Pancreas (tissue), 10 donors: Measurements from ENCODE around the gene NAV3. TPM values are rescaled to one million over a fixed set of nuclear protein-coding genes. Genes with fewer than 3 reads are reported as not detected.

Source experiments
- ATAC-seq, 4 donors: fragments of 200-7000 bp; cut with Tn5 transposase; one replicate each; pipeline versions ENCODE4 v1.8.0 to v1.9.1; 2020; ENCODE audit warnings: mild to moderate bottlenecking in 4 of 4, moderate library complexity in 4 of 4
- DNase-seq, 6 donors: peaks; one replicate each; pipeline ENCODE4 v3.0.0-alpha.2; 2020
- FAIRE-seq: peaks from 2 replicates; lab custom pipeline; 2012; peaks lifted over from hg19 to GRCh38; lab: Jason Lieb, UNC
- H3K27ac ChIP-seq, 4 donors: fragments of 200-600 bp; sonication (generic); 1 replicate in 3 of 4; 2 replicates in 1 of 4; pipeline versions ENCODE4 v1.5.0 to v1.8.0; 2020
- H3K27me3 ChIP-seq, 4 donors: fragments of 200-600 bp; one replicate each; pipeline ENCODE4 v1.8.0; 2021
- H3K36me3 ChIP-seq, 3 donors: fragments of 200-600 bp; sonication (generic) in 1 of 3; one replicate each; pipeline versions ENCODE4 v1.5.0 to v1.8.0; 2020 to 2021
- H3K4me1 ChIP-seq, 3 donors: fragments of 200-600 bp; one replicate each; pipeline ENCODE4 v1.8.0; 2021
- H3K4me3 ChIP-seq, 4 donors: fragments of 200-600 bp; sonication (generic) in 2 of 4; one replicate each; pipeline versions ENCODE4 v1.5.0 to v1.8.0; 2020 to 2021
- H3K9me3 ChIP-seq, 4 donors: fragments of 200-600 bp; one replicate each; pipeline ENCODE4 v1.8.0; 2021
- WGBS, 2 donors: extraction: QIAGEN DNeasy Blood & Tissue Kit; methylation state at CpG; one replicate each; pipeline ENCODE4 v1.1.7; 2013; 5-methylcytosine and 5-hydroxymethylcytosine counted together
- intact Hi-C, 3 donors: fragments of 100-400 bp; cut with DNase I; formaldehyde crosslinking; loops; one replicate each; pipeline versions ENCODE4 v1.11.1 to v1.14.2; 2022
- polyA plus RNA-seq, 2 donors: library from polyadenylated mRNA; stranded (reverse); fragments of 200-250 nt; gene quantifications; one replicate each; pipeline ENCODE4 v1.2.3, GENCODE V29; 2013
- total RNA-seq, 6 donors: library from RNA; stranded (reverse); fragmentation: NEBNext Ultra II Directional in 4 of 6; extraction: Animal tissue kit (Norgen Biotek cat#: 25700) in 4 of 6; gene quantifications; one replicate each; pipeline versions ENCODE4 v1.2.1 to v1.2.4, GENCODE V29; 2021 to 2023
- TF ChIP-seq, protein P1 (sequence below), 4 donors: fragments of 200-600 bp; sonication (generic) in 3 of 4; IDR thresholded peaks; one replicate each; pipeline versions ENCODE4 v1.5.0 to v1.8.0; 2021; ENCODE audit warnings: antibody characterized with exemption in 4 of 4
- donor health status: healthy with polysubstance abuse.
- donor health status: DM: no; HTN: no; CAD: no; lungs with moderate emphysema.
- donor health status: DM: no; HTN: no; CAD: no.
- donor health status: control.
- donor health status: control.
- donor health status: Bipolar disorder and iron deficiency.
- donor health status: DM: yes; HTN: yes; CAD: no.
- donor health status: DM: no; HTN: no; CAD: no.
- donor health status: DM: no; HTN: no; CAD: no.
- donor health status: DM: yes; HTN: yes; CAD: no.

The NAV3 gene
- total and polyA plus RNA-seq, 8 donors, result 0.46 to 3.7 (median 0.68) TPM

DNA sequence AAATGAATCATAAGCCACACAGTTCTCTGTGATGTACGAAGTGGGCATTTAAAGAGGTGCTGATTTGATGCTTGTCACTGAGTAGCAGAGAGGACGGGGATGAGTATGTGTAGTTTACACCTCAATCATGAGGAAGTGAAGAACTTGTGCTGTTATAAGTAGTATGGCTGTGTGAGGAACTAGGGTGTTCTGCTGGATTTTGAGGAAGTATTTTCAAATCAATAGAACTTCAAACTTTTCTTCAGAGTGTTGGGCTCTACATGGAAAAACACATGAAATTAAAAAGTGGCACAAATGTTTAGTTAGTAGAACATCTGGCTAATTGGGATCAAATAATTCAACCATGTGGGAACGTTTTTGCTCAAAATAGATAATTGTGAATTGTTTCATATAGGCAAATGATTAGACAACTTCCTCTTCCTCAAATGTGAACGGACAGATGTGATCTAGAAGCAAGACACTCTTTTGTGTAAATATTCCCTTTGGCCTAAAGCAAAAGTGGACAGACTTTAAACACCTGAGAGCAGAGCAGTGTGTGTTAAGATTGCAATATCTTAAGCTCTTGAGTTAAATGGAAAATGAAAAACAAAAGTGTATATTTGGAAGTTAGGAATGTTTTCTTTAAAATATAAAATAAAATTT lies 168.5 kb downstream of the NAV3 start:
- ATAC-seq, result peak in 1 of 4 donors; percentile 22
- TF ChIP-seq, protein P1, sequence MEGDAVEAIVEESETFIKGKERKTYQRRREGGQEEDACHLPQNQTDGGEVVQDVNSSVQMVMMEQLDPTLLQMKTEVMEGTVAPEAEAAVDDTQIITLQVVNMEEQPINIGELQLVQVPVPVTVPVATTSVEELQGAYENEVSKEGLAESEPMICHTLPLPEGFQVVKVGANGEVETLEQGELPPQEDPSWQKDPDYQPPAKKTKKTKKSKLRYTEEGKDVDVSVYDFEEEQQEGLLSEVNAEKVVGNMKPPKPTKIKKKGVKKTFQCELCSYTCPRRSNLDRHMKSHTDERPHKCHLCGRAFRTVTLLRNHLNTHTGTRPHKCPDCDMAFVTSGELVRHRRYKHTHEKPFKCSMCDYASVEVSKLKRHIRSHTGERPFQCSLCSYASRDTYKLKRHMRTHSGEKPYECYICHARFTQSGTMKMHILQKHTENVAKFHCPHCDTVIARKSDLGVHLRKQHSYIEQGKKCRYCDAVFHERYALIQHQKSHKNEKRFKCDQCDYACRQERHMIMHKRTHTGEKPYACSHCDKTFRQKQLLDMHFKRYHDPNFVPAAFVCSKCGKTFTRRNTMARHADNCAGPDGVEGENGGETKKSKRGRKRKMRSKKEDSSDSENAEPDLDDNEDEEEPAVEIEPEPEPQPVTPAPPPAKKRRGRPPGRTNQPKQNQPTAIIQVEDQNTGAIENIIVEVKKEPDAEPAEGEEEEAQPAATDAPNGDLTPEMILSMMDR (IDR thresholded peaks at IDR 0.05), result no peak

DNA sequence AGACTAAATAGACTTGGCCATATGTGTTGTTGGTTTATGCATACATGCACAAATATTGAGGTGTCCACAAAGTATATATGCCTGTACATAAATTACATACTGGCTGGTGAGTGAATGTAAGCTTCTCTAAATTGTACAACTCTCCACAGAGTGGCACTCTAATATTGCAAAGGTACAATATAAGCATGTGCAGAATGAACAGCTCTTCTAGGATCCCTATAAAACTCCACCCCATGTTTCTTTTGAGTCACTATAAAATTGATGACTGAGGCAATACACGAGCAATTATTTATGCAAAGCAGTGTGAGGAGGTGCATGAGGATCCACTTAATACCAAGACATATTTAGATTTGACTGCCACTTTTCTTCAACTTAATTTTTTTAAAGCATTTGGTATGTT lies 172.2 kb downstream of the NAV3 start:
- intact Hi-C loops, result no loop called here
- no peaks in the 10 kb centered on the region for H3K9me3 ChIP-seq
- FAIRE-seq (no peak), ATAC-seq (peak in 1 of 4 donors; percentile 64), DNase-seq (no peak)
- H3K27ac ChIP-seq, result no peak overlapping the region
- 20 to 26% methylated on average over 1 of the region's 1 CpG for WGBS, 2 donors
- no peaks in the 10 kb centered on the region for H3K27me3 ChIP-seq
- no peak overlapping the region for H3K4me3 ChIP-seq
- no peaks in the 10 kb centered on the region for H3K36me3 ChIP-seq
- H3K4me1 ChIP-seq, result no peaks in the 10 kb centered on the region
- TF ChIP-seq, protein P1 (IDR thresholded peaks at IDR 0.05), result no peak

More for the DNA sequence above, 168.5 kb downstream of the NAV3 start:
- no peaks in the 10 kb centered on the region for H3K36me3 ChIP-seq
- H3K27ac ChIP-seq, result no peak overlapping the region
- no peaks in the 10 kb centered on the region for H3K4me1 ChIP-seq
- 45 to 60% methylated on average over 4 of the region's 4 CpGs for WGBS, 2 donors
- DNase-seq, result no peak
- H3K9me3 ChIP-seq, result no peaks in the 10 kb centered on the region
- no peaks in the 10 kb centered on the region for H3K27me3 ChIP-seq
- no peak overlapping the region for H3K4me3 ChIP-seq
- no peak for FAIRE-seq
- intact Hi-C loops, result no loop called here

DNA sequence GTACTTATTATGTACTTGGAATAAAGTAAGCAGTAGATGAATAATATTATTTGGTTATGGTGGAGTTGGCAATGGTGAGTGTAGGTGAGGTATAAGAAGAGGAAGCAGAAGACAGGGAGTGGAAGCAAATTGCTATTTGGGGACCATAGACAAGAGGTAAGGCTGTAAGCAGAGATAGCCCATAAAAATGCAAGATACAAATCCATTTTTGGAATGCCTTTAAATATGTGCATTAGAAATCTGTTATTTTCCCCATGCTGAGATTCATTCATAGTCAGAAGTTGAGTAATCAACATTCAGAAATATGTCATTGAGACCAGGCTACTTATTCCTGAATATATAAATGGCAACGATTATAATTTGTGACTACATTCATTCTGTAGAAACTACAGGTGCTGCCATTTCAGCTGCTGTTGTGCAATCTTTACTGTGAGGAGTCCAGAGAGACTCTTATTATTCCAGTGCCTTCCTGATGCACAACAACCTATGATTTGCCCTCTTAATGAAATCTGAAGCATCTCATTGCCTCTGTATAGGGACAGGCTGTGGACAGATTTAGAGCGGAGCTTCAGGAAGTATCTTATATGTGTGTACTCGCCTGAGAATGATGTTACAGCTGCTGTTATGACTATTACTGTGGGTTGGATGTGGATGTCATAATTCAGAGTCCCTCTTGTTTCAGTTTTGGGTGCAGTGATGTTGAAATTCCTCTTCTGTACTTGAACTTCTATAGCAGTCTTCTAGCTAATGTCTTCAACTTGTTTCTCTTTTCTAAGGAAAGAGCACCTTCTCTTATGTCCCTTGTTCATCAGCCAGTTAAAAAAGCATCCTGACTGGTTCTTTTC lies 173.8 kb downstream of the NAV3 start:
- no peak for DNase-seq
- Histone ChIP-seq H3K36me3 (no peaks in the 10 kb centered on the region), H3K4me1 (no peaks in the 10 kb centered on the region), H3K27me3 (no peaks in the 10 kb centered on the region), H3K27ac (no peak overlapping the region), H3K4me3 (no peak overlapping the region), H3K9me3 (no peaks in the 10 kb centered on the region)
- TF ChIP-seq, protein P1 (IDR thresholded peaks at IDR 0.05), result no peak
- intact Hi-C loops, result no loop called here
- WGBS, 2 donors, result 55 to 66% methylated on average over 3 of the region's 3 CpGs
- no peak for FAIRE-seq
- no peak for ATAC-seq

DNA sequence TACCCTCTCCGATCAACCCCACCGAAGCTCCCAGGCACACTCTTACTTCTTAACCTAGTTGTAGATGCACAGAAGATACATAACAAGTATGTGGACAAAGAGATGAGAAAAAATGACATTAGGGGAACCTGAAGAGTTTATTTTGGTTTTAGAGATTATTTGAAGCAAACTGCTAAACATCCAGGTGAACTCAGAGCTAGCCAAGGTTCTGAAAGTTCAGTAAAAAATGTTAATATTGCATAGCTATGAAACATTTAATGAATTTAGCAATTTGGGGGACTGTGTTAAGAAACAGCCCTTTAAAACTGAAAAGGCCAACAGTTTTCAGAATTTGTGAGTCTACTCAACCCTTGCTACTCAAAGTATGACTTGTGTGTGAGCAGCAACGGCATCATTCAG lies 174.4 kb downstream of the NAV3 start:
- ATAC-seq (no peak), FAIRE-seq (no peak), DNase-seq (no peak)
- H3K9me3 ChIP-seq, result no peaks in the 10 kb centered on the region
- H3K4me3 ChIP-seq, result no peak overlapping the region
- 74 to 90% methylated on average over 3 of the region's 3 CpGs for WGBS, 2 donors
- H3K27me3 ChIP-seq, result no peaks in the 10 kb centered on the region
- TF ChIP-seq, protein P1 (IDR thresholded peaks at IDR 0.05), result no peak
- H3K4me1 ChIP-seq, result no peaks in the 10 kb centered on the region
- intact Hi-C loops, result no loop called here
- H3K27ac ChIP-seq, result no peak overlapping the region
- H3K36me3 ChIP-seq, result no peaks in the 10 kb centered on the region

DNA sequence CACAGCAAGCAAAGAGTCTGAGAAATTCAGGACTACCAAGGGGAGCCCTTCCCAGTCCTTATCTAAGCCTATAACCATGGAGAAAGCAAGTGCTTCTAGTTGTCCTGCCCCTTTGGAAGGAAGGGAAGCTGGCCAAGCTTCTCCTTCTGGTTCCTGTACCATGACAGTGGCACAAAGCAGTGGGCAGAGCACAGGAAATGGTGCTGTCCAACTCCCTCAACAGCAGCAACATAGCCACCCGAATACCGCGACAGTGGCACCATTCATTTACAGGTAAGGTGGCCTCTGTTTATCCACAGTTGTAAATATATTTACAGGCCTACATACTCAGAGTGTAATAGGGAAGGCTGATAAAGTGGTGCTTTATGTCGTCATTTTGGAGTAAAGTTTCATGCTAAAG lies 176.5 kb downstream of the NAV3 start:
- FAIRE-seq, result no peak
- H3K36me3 ChIP-seq, result no peaks in the 10 kb centered on the region
- H3K9me3 ChIP-seq, result no peaks in the 10 kb centered on the region
- DNase-seq, result no peak
- 81 to 85% methylated on average over 4 of the region's 4 CpGs for WGBS, 2 donors
- intact Hi-C loops, result no loop called here
- H3K27me3 ChIP-seq, result no peaks in the 10 kb centered on the region
- no peak overlapping the region for H3K4me3 ChIP-seq
- H3K4me1 ChIP-seq, result no peaks in the 10 kb centered on the region
- ATAC-seq, result no peak
- H3K27ac ChIP-seq, result no peak overlapping the region
- TF ChIP-seq, protein P1 (IDR thresholded peaks at IDR 0.05), result no peak
